ENCODE data around the gene SOX15. TPM values are rescaled to one million over a fixed set of nuclear protein-coding genes. Genes with fewer than 3 reads are reported as not detected.

The SOX15 gene
- total and polyA plus RNA-seq, 10 of the 15 experiments (the other 5 are each of a cell fraction or from before 2014, with no cell fraction given): 0.06 to 0.53 (median 0.16) TPM; not detected in 2

DNA sequence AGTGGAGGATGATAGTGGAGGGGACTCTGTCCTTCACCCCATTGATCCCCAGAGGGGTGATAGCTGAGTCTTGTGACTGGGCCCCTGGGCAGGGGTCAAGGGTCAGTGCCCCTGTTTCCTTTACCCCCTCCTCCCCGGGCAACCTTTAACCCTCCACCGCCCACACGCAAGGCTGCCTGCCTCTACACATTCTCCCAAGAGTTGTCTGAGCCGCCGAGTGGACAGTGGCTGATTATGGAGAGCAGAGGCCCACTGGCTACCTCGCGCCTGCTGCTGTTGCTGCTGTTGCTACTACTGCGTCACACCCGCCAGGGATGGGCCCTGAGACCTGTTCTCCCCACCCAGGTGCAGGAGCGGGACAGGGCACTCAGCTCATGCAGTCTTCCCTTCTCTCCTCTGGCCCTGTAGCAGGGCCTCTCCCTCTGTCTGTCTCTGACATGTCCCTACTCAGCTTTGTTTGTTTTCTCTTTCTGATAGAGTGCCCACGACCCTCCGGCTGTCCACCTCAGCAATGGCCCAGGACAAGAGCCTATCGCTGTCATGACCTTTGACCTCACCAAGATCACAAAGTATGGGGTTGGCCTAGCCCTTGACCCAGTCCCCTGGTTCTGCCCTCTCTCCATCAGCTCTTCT lies 40.2 kb upstream of the SOX15 start, which contains the start of gene SHBG:
Gene SHBG, plus strand, starts transcription at position 197 of the 633 bp plus-strand sequence. Its CDS starts 38 bp downstream, at position 235.
- 64% methylated on average over 13 of the region's 13 CpGs for WGBS (ENCODE audit: insufficient coverage, insufficient replicate concordance, low lambda C conversion rate, missing lambda C conversion rate)
- RAD21 ChIA-PET (ENCODE audit: unreplicated experiment): interaction anchor here (1.0 kb wide), 1 partner anchor 57 kb away, joined by 4 read pairs; the partner anchor contains the start of gene TP53
- no peak for FAIRE-seq
- CTCF ChIA-PET: interaction anchor here (8.2 kb wide), 1 partner anchor 58 kb away, joined by 128 read pairs; the partner anchor contains the start of genes TP53 and WRAP53
- no peak for ATAC-seq
- no peak for DNase-seq (ENCODE audit: low read depth, low spot score)
- H3K36me3 ChIP-seq (ENCODE audit: control insufficient read depth in 2 of 2, insufficient read depth in 2 of 2, low read length in 1 of 2): no peaks in the 10 kb centered on the region
- no peaks in the 10 kb centered on the region for H3K27me3 ChIP-seq (replicated peaks in 1 of 2; ENCODE audit: control insufficient read depth in 2 of 2, insufficient read depth in 2 of 2, low read length in 1 of 2)
- in situ Hi-C loops (cut with MboI) (no loop called here), intact Hi-C loops (cut with micrococcal nuclease; ENCODE audit: unreplicated experiment) (loop anchor here (5.0 kb wide), 1 partner anchor 47 kb away; no protein-coding TSS in a partner anchor)
- SMC1A ChIA-PET (ENCODE audit: uncharacterized antibody, unreplicated experiment): interaction anchor here (0.8 to 1.6 kb wide), 4 partner anchors 38 to 60 kb away, joined by 3 to 6 read pairs (median 3); partner anchors contain the start of genes MPDU1, TP53 and WRAP53
- no peaks in the 10 kb centered on the region for H3K9me3 ChIP-seq (replicated peaks; ENCODE audit: control insufficient read depth, insufficient read depth, low read length)
- H3K79me2 ChIP-seq (ENCODE audit: control insufficient read depth, insufficient read depth, low read length): peaks cover 2% of the 10 kb centered on the region
- no peaks in the 10 kb centered on the region for H4K20me1 ChIP-seq (ENCODE audit: control insufficient read depth, insufficient read depth)
- no TSS peak for BruUV-seq (replicated peaks)
- POLR2A ChIA-PET: interaction anchor here (0.6 to 1.4 kb wide), 3 partner anchors 29 to 271 kb away, joined by 3 to 8 read pairs (median 4); partner anchors contain the start of genes TP53 and WRAP53
- no peak within 1 kb of the TSS for H3K27ac ChIP-seq (ENCODE audit: control insufficient read depth, insufficient read depth)
- no peak within 1 kb of the TSS for H3K4me3 ChIP-seq
- peaks cover 3% of the 10 kb centered on the region for H3K4me1 ChIP-seq (ENCODE audit: control insufficient read depth, insufficient read depth, low read length)
- H3K4me2 ChIP-seq (ENCODE audit: control insufficient read depth, insufficient read depth): no peak within 1 kb of the TSS
- H3K9ac ChIP-seq (ENCODE audit: control insufficient read depth, insufficient read depth, low read length): no peak within 1 kb of the TSS
- no peak within 1 kb of the TSS for H2AFZ ChIP-seq (ENCODE audit: control insufficient read depth, low read depth, low read length)
- TF ChIP-seq BACH1 (IDR thresholded peaks at IDR 0.05; ENCODE audit: borderline replicate concordance): no peak
- TF ChIP-seq HDGF (IDR thresholded peaks at IDR 0.05): no peak
- TF ChIP-seq STAT3 (IDR thresholded peaks at IDR 0.05; ENCODE audit: low read depth, low read length): no peak
- no peak for TF ChIP-seq BCL11A (IDR thresholded peaks at IDR 0.05; ENCODE audit: low read depth, low read length)
- no peak for TF ChIP-seq CBFB (IDR thresholded peaks at IDR 0.05; ENCODE audit: low read depth)
- no peak for TF ChIP-seq ZBED1 (IDR thresholded peaks at IDR 0.05; ENCODE audit: borderline replicate concordance)
- no peak for TF ChIP-seq CBX5 (IDR thresholded peaks at IDR 0.05; ENCODE audit: low read depth)
- no peak for TF ChIP-seq ZNF274 (IDR thresholded peaks at IDR 0.05; ENCODE audit: insufficient read depth, insufficient read length)
- TF ChIP-seq RB1 (IDR thresholded peaks at IDR 0.05; ENCODE audit: borderline replicate concordance): no peak
- TF ChIP-seq, protein P1, sequence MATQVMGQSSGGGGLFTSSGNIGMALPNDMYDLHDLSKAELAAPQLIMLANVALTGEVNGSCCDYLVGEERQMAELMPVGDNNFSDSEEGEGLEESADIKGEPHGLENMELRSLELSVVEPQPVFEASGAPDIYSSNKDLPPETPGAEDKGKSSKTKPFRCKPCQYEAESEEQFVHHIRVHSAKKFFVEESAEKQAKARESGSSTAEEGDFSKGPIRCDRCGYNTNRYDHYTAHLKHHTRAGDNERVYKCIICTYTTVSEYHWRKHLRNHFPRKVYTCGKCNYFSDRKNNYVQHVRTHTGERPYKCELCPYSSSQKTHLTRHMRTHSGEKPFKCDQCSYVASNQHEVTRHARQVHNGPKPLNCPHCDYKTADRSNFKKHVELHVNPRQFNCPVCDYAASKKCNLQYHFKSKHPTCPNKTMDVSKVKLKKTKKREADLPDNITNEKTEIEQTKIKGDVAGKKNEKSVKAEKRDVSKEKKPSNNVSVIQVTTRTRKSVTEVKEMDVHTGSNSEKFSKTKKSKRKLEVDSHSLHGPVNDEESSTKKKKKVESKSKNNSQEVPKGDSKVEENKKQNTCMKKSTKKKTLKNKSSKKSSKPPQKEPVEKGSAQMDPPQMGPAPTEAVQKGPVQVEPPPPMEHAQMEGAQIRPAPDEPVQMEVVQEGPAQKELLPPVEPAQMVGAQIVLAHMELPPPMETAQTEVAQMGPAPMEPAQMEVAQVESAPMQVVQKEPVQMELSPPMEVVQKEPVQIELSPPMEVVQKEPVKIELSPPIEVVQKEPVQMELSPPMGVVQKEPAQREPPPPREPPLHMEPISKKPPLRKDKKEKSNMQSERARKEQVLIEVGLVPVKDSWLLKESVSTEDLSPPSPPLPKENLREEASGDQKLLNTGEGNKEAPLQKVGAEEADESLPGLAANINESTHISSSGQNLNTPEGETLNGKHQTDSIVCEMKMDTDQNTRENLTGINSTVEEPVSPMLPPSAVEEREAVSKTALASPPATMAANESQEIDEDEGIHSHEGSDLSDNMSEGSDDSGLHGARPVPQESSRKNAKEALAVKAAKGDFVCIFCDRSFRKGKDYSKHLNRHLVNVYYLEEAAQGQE (IDR thresholded peaks at IDR 0.05; ENCODE audit: low read depth, low read length): no peak
- TF ChIP-seq FOS (IDR thresholded peaks at IDR 0.05; ENCODE audit: borderline replicate concordance, extremely low read depth, insufficient read length): no peak
- TF ChIP-seq, protein P2, sequence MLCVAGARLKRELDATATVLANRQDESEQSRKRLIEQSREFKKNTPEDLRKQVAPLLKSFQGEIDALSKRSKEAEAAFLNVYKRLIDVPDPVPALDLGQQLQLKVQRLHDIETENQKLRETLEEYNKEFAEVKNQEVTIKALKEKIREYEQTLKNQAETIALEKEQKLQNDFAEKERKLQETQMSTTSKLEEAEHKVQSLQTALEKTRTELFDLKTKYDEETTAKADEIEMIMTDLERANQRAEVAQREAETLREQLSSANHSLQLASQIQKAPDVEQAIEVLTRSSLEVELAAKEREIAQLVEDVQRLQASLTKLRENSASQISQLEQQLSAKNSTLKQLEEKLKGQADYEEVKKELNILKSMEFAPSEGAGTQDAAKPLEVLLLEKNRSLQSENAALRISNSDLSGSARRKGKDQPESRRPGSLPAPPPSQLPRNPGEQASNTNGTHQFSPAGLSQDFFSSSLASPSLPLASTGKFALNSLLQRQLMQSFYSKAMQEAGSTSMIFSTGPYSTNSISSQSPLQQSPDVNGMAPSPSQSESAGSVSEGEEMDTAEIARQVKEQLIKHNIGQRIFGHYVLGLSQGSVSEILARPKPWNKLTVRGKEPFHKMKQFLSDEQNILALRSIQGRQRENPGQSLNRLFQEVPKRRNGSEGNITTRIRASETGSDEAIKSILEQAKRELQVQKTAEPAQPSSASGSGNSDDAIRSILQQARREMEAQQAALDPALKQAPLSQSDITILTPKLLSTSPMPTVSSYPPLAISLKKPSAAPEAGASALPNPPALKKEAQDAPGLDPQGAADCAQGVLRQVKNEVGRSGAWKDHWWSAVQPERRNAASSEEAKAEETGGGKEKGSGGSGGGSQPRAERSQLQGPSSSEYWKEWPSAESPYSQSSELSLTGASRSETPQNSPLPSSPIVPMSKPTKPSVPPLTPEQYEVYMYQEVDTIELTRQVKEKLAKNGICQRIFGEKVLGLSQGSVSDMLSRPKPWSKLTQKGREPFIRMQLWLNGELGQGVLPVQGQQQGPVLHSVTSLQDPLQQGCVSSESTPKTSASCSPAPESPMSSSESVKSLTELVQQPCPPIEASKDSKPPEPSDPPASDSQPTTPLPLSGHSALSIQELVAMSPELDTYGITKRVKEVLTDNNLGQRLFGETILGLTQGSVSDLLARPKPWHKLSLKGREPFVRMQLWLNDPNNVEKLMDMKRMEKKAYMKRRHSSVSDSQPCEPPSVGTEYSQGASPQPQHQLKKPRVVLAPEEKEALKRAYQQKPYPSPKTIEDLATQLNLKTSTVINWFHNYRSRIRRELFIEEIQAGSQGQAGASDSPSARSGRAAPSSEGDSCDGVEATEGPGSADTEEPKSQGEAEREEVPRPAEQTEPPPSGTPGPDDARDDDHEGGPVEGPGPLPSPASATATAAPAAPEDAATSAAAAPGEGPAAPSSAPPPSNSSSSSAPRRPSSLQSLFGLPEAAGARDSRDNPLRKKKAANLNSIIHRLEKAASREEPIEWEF (IDR thresholded peaks at IDR 0.05; ENCODE audit: insufficient replicate concordance, low read depth, low read length): no peak
- no peak for TF ChIP-seq NRF1 (conservative IDR thresholded peaks at IDR 0.05; ENCODE audit: low read depth, low read length)
- no peak for TF ChIP-seq ASH2L (IDR thresholded peaks at IDR 0.05; ENCODE audit: borderline replicate concordance, low read depth)
- TF ChIP-seq ZNF207 (IDR thresholded peaks at IDR 0.05; ENCODE audit: borderline replicate concordance): no peak
- no peak for TF ChIP-seq SP1 (IDR thresholded peaks at IDR 0.05; ENCODE audit: low read depth, low read length)
- no peak for TF ChIP-seq EZH2 (IDR thresholded peaks at IDR 0.05; ENCODE audit: borderline replicate concordance, control insufficient read depth, low read depth, low read length)
